Tibial nerve (tissue), 3 donors: ENCODE results near the gene AGBL1.

ENCODE experiments used
- CTCF ChIP-seq, 5 experiments: fragments of 200-600 bp in 3 of 5; fragments of 450-650 bp in 2 of 5; sonication (generic) in 3 of 5; IDR thresholded peaks; one replicate each; pipeline ENCODE4 v1.5.1; 2016 to 2019; ENCODE audit warnings: antibody characterized with exemption in 5 of 5, mild to moderate bottlenecking in 3 of 5, moderate library complexity in 2 of 5
- POLR2A ChIP-seq, 2 donors: fragments of 450-650 bp; IDR thresholded peaks; one replicate each; pipeline ENCODE4 v1.6.1; 2017; ENCODE audit warnings: antibody characterized with exemption in 2 of 2, mild to moderate bottlenecking in 2 of 2, moderate library complexity in 2 of 2

- no peak for TF ChIP-seq CTCF (IDR thresholded peaks at IDR 0.05)
- no peak for TF ChIP-seq POLR2A (IDR thresholded peaks at IDR 0.05)
Observed at GRCh38 chr15:86892774-86893449, 813.2 kb downstream of the AGBL1 start.
